ENCODE data around the gene NINJ1.

DNA sequence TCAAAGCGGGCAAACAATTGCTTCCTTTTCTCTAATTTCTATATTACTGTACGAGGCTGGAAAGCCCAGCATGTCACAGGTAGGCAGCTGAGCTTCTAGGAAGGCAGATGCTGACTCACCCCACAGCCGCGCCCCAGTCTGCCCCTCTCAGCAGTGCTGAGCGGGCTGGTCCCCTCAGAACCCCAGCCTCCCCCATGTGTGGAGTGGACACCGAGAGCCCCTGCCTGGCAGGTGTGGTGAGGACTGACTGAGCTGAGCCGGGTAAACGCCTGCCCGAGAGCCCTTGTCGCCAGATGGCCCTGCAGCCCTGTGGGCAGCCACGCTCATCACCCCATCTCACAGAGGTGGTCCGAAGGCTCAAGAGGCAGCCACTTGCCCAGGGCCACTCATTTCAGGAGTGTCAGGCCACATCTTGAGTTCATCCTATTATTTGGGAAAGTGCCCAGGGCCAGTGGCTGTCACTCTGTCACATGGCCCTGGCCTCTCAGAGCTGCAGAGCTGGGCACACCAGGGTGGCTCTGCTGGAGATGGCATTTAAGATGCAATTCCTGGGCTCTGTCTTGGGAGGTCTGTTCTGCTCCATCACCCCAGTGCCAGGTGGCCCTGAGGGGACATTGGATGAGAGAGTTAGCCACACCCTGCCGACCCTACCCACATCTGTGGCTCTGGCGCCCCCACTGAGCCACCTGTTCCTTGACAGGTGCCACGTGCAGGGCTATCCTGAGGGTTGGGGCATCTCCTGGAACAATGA is 25.6 kb downstream of the NINJ1 start:
- TF ChIP-seq, protein P1, sequence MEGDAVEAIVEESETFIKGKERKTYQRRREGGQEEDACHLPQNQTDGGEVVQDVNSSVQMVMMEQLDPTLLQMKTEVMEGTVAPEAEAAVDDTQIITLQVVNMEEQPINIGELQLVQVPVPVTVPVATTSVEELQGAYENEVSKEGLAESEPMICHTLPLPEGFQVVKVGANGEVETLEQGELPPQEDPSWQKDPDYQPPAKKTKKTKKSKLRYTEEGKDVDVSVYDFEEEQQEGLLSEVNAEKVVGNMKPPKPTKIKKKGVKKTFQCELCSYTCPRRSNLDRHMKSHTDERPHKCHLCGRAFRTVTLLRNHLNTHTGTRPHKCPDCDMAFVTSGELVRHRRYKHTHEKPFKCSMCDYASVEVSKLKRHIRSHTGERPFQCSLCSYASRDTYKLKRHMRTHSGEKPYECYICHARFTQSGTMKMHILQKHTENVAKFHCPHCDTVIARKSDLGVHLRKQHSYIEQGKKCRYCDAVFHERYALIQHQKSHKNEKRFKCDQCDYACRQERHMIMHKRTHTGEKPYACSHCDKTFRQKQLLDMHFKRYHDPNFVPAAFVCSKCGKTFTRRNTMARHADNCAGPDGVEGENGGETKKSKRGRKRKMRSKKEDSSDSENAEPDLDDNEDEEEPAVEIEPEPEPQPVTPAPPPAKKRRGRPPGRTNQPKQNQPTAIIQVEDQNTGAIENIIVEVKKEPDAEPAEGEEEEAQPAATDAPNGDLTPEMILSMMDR (IDR thresholded peaks at IDR 0.05 in 4 of 5, conservative IDR thresholded peaks at IDR 0.05 in 1 of 5), result no peak
- no peak for TF ChIP-seq POLR2A (IDR thresholded peaks at IDR 0.05)
